CD8-positive, alpha-beta memory T cell (primary cell): ENCODE results near the gene TFF1. TPM values are rescaled to one million over a fixed set of nuclear protein-coding genes. Genes with fewer than 3 reads are reported as not detected.

ENCODE experiments used
- CTCF ChIA-PET: fragments of 350-600 bp; sonication (Branson Sonifier 250); formaldehyde crosslinking; loops from one replicate; lab custom pipeline; 2021; ENCODE audit warnings: antibody characterized with exemption; lab: Charles Lee
- POLR2A ChIA-PET: fragments of 350-600 bp; sonication (Branson Sonifier 250); formaldehyde crosslinking; loops from one replicate; lab custom pipeline; 2021; ENCODE audit warnings: antibody characterized with exemption; lab: Charles Lee
- DNase-seq, 5 donors: peaks; one replicate each; pipeline versions ENCODE4 v3.0.0 to v3.0.0-alpha.2; 2020 to 2022; ENCODE audit warnings: mixed read lengths in 1 of 5
- H3K27ac ChIP-seq: one replicate; pipeline ENCODE4 v1.7.0; 2013; ENCODE audit warnings: low read depth, mild to moderate bottlenecking, low read length, moderate library complexity
- H3K27me3 ChIP-seq: 2 replicates; pipeline ENCODE4 v1.7.0; 2013; ENCODE audit warnings: low read length, mild to moderate bottlenecking; ENCODE audit not compliant: insufficient read depth, poor library complexity, severe bottlenecking
- H3K36me3 ChIP-seq: 2 replicates; pipeline ENCODE4 v1.7.0; 2013; ENCODE audit warnings: mild to moderate bottlenecking, low read length, moderate library complexity; ENCODE audit not compliant: insufficient read depth
- H3K4me1 ChIP-seq: 2 replicates; pipeline ENCODE4 v1.7.0; 2013; ENCODE audit warnings: mild to moderate bottlenecking, low read length, moderate library complexity; ENCODE audit not compliant: insufficient read depth
- H3K4me3 ChIP-seq: 2 replicates; pipeline ENCODE4 v1.7.0; 2013; ENCODE audit warnings: mild to moderate bottlenecking, low read length
- H3K9me3 ChIP-seq: 2 replicates; pipeline ENCODE4 v1.7.0; 2013; ENCODE audit warnings: mild to moderate bottlenecking, low read length
- H3K27ac Mint-ChIP-seq, 8 donors: one replicate each; pipeline ENCODE4 v1.8.0; 2020 to 2021; ENCODE audit warnings: mixed read lengths in 8 of 8, mild to moderate bottlenecking in 6 of 8, inconsistent platforms in 3 of 8, moderate library complexity in 3 of 8
- H3K27me3 Mint-ChIP-seq, 2 donors: one replicate each; pipeline ENCODE4 v1.8.0; 2020 to 2021; ENCODE audit warnings: mixed read lengths in 2 of 2, mild to moderate bottlenecking in 1 of 2, moderate library complexity in 1 of 2
- H3K36me3 Mint-ChIP-seq, 3 donors: one replicate each; pipeline ENCODE4 v1.8.0; 2020 to 2021; ENCODE audit warnings: mixed read lengths in 3 of 3, inconsistent platforms in 1 of 3, mild to moderate bottlenecking in 1 of 3
- H3K4me1 Mint-ChIP-seq, 3 donors: one replicate each; pipeline ENCODE4 v1.8.0; 2020 to 2021; ENCODE audit warnings: mixed read lengths in 3 of 3, inconsistent platforms in 1 of 3, mild to moderate bottlenecking in 1 of 3
- H3K4me3 Mint-ChIP-seq, 7 donors: one replicate each; pipeline ENCODE4 v1.8.0; 2020 to 2021; ENCODE audit warnings: mixed read lengths in 7 of 7, mild to moderate bottlenecking in 6 of 7, moderate library complexity in 4 of 7, inconsistent platforms in 2 of 7
- H3K9me3 Mint-ChIP-seq, 5 donors: one replicate each; pipeline ENCODE4 v1.8.0; 2020 to 2022; ENCODE audit warnings: mixed read lengths in 5 of 5, mild to moderate bottlenecking in 3 of 5, moderate library complexity in 2 of 5, inconsistent platforms in 1 of 5
- polyA plus RNA-seq: library from polyadenylated mRNA; unstranded; fragments of 300-500 nt; fragmentation: Illumina TruSeq; gene quantifications from one replicate; pipeline ENCODE4 v1.2.3, GENCODE V29; 2021
- total RNA-seq, 2 experiments: library from RNA; stranded (reverse); gene quantifications; one replicate each; pipeline ENCODE4 v1.2.3, GENCODE V29; 2021

TFF1 gene
- total and polyA plus RNA-seq, 3 experiments from 2014 or later: not detected

GRCh38 chr21:42344631-42345030 lies 21.7 kb downstream of the TFF1 start:
- Histone ChIP-seq H3K27me3 (no peaks in the 10 kb centered on the region), H3K9me3 (no peaks in the 10 kb centered on the region), H3K4me3 (no peak overlapping the region), H3K4me1 (no peaks in the 10 kb centered on the region), H3K36me3 (no peaks in the 10 kb centered on the region), H3K27ac (no peak overlapping the region)
- CTCF ChIA-PET: no interaction called here
- DNase-seq: no peak
- POLR2A ChIA-PET: no interaction called here
- no peaks in the 10 kb centered on the region for H3K27me3 Mint-ChIP-seq
- H3K36me3 Mint-ChIP-seq: no peaks in the 10 kb centered on the region
- H3K27ac Mint-ChIP-seq: no peak overlapping the region
- no peaks in the 10 kb centered on the region for H3K4me1 Mint-ChIP-seq
- no peak overlapping the region for H3K4me3 Mint-ChIP-seq
- no peaks in the 10 kb centered on the region for H3K9me3 Mint-ChIP-seq

GRCh38 chr21:42343963-42344510 lies 22.3 kb downstream of the TFF1 start:
- Histone ChIP-seq H3K4me3 (no peak overlapping the region), H3K27me3 (no peaks in the 10 kb centered on the region), H3K4me1 (no peaks in the 10 kb centered on the region), H3K36me3 (no peaks in the 10 kb centered on the region), H3K27ac (no peak overlapping the region), H3K9me3 (no peaks in the 10 kb centered on the region)
- Mint-ChIP-seq H3K36me3 (no peaks in the 10 kb centered on the region), H3K9me3 (no peaks in the 10 kb centered on the region), H3K27ac (no peak overlapping the region), H3K27me3 (no peaks in the 10 kb centered on the region), H3K4me1 (no peaks in the 10 kb centered on the region), H3K4me3 (no peak overlapping the region)
- DNase-seq: no peak
- POLR2A ChIA-PET: no interaction called here
- CTCF ChIA-PET: no interaction called here

GRCh38 chr21:42343556-42343955 lies 22.8 kb downstream of the TFF1 start:
- ChIA-PET CTCF (no interaction called here), POLR2A (no interaction called here)
- H3K4me3 ChIP-seq: no peak overlapping the region
- no peaks in the 10 kb centered on the region for H3K4me1 Mint-ChIP-seq
- no peaks in the 10 kb centered on the region for H3K9me3 ChIP-seq
- H3K36me3 Mint-ChIP-seq: no peaks in the 10 kb centered on the region
- H3K4me1 ChIP-seq: peaks cover under 1% of the 10 kb centered on the region
- no peak for DNase-seq
- no peaks in the 10 kb centered on the region for H3K27me3 ChIP-seq
- no peak overlapping the region for H3K4me3 Mint-ChIP-seq
- H3K27me3 Mint-ChIP-seq: no peaks in the 10 kb centered on the region
- H3K27ac ChIP-seq: no peak overlapping the region
- H3K9me3 Mint-ChIP-seq: no peaks in the 10 kb centered on the region
- H3K27ac Mint-ChIP-seq: no peak overlapping the region
- no peaks in the 10 kb centered on the region for H3K36me3 ChIP-seq

GRCh38 chr21:42343101-42343500 lies 23.2 kb downstream of the TFF1 start:
- Histone ChIP-seq H3K27ac (no peak overlapping the region), H3K9me3 (no peaks in the 10 kb centered on the region), H3K27me3 (no peaks in the 10 kb centered on the region), H3K4me1 (peaks cover 5% of the 10 kb centered on the region), H3K36me3 (no peaks in the 10 kb centered on the region), H3K4me3 (no peak overlapping the region)
- peaks cover under 1 to 2% (median 1%) of the 10 kb centered on the region in 3 donors for H3K4me1 Mint-ChIP-seq
- no peak for DNase-seq
- ChIA-PET CTCF (no interaction called here), POLR2A (no interaction called here)
- H3K27ac Mint-ChIP-seq: no peak overlapping the region
- H3K4me3 Mint-ChIP-seq: no peak overlapping the region
- H3K36me3 Mint-ChIP-seq: no peaks in the 10 kb centered on the region
- no peaks in the 10 kb centered on the region for H3K27me3 Mint-ChIP-seq
- no peaks in the 10 kb centered on the region for H3K9me3 Mint-ChIP-seq

GRCh38 chr21:42341776-42342542 lies 24.4 kb downstream of the TFF1 start:
- H3K27me3 ChIP-seq: no peaks in the 10 kb centered on the region

GRCh38 chr21:42340187-42341050 lies 25.9 kb downstream of the TFF1 start:
- no peaks in the 10 kb centered on the region for H3K36me3 Mint-ChIP-seq
- CTCF ChIA-PET: interaction anchor here (1.0 to 2.2 kb wide), 3 partner anchors 30 to 109 kb away, joined by 3 to 5 read pairs (median 3); no protein-coding TSS in a partner anchor
- H3K4me1 Mint-ChIP-seq: peaks cover 6 to 11% (median 7%) of the 10 kb centered on the region in 3 donors
- H3K36me3 ChIP-seq: no peaks in the 10 kb centered on the region
- no peaks in the 10 kb centered on the region for H3K9me3 Mint-ChIP-seq
- H3K27me3 Mint-ChIP-seq: peaks cover 2 to 4% of the 10 kb centered on the region in 2 donors
- no peaks in the 10 kb centered on the region for H3K27me3 ChIP-seq
- H3K4me3 Mint-ChIP-seq: no peak overlapping the region
- peaks cover 10% of the 10 kb centered on the region for H3K4me1 ChIP-seq
- H3K27ac Mint-ChIP-seq: peak overlapping the region in 1 of 8 donors; percentile 12
- no peak overlapping the region for H3K27ac ChIP-seq
- no peak overlapping the region for H3K4me3 ChIP-seq
- H3K9me3 ChIP-seq: no peaks in the 10 kb centered on the region
- POLR2A ChIA-PET: no interaction called here
- no peak for DNase-seq

More at GRCh38 chr21:42341776-42342542, 24.4 kb downstream of the TFF1 start:
- peaks cover 2 to 4% of the 10 kb centered on the region in 2 donors for H3K27me3 Mint-ChIP-seq
- Histone ChIP-seq H3K9me3 (no peaks in the 10 kb centered on the region), H3K4me1 (peaks cover 10% of the 10 kb centered on the region), H3K36me3 (no peaks in the 10 kb centered on the region), H3K4me3 (no peak overlapping the region), H3K27ac (no peak overlapping the region)
- CTCF ChIA-PET: interaction anchor here (2.2 kb wide), 1 partner anchor 31 kb away, joined by 5 read pairs; no protein-coding TSS in a partner anchor
- POLR2A ChIA-PET: no interaction called here
- H3K4me3 Mint-ChIP-seq: no peak overlapping the region
- DNase-seq: no peak
- H3K27ac Mint-ChIP-seq: no peak overlapping the region
- H3K36me3 Mint-ChIP-seq: no peaks in the 10 kb centered on the region
- peaks cover 6 to 11% (median 7%) of the 10 kb centered on the region in 3 donors for H3K4me1 Mint-ChIP-seq
- no peaks in the 10 kb centered on the region for H3K9me3 Mint-ChIP-seq

GRCh38 chr21:42338729-42339715 lies 27.3 kb downstream of the TFF1 start:
- Mint-ChIP-seq H3K27ac (no peak overlapping the region), H3K9me3 (no peaks in the 10 kb centered on the region), H3K36me3 (no peaks in the 10 kb centered on the region)

More at GRCh38 chr21:42338729-42339715, 27.3 kb downstream of the TFF1 start:
- H3K4me3 ChIP-seq: no peak overlapping the region
- Mint-ChIP-seq H3K4me3 (no peak overlapping the region), H3K27me3 (peaks cover 2 to 4% of the 10 kb centered on the region in 2 donors), H3K4me1 (peaks cover 6 to 11% (median 7%) of the 10 kb centered on the region in 3 donors)
- no peaks in the 10 kb centered on the region for H3K27me3 ChIP-seq
- no peak for DNase-seq
- no peak overlapping the region for H3K27ac ChIP-seq
- CTCF ChIA-PET: interaction anchor here (0.8 to 4.7 kb wide), 10 partner anchors 15 to 128 kb away, joined by 3 to 30 read pairs (median 3); no protein-coding TSS in a partner anchor
- H3K9me3 ChIP-seq: no peaks in the 10 kb centered on the region
- peaks cover 10% of the 10 kb centered on the region for H3K4me1 ChIP-seq
- POLR2A ChIA-PET: interaction anchor here (0.6 kb wide), 1 partner anchor 652 kb away, joined by 3 read pairs; no protein-coding TSS in a partner anchor
- H3K36me3 ChIP-seq: no peaks in the 10 kb centered on the region
